ENCODE data around the gene ADAM12. TPM values are rescaled to one million over a fixed set of nuclear protein-coding genes. Genes with fewer than 3 reads are reported as not detected.

Gene ADAM12
- total RNA-seq, 2 experiments from 2014 or later, result 1.2 to 1.5 TPM

DNA sequence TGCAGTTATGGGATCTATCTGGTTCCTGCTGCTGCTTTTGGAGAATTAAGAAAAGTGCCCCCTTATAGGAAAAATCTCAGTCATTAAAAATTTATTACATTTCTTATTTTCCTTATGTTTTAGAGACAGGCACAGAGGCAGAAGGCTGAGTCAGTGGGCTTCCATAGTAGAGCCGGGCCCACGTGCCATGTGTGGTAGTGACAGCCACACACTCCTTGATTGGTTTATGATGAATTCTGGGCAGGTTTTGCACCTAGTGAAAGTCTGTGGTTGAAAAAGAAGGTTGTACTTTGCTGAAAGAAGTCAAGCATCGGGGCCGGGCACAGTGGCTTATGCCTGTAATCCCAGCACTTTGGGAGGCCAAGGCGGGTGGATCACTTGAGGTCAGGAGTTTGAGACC lies 382.0 kb downstream of the ADAM12 start:
- no peaks in the 10 kb centered on the region for H3K4me1 Mint-ChIP-seq (ENCODE audit: low read depth)

DNA sequence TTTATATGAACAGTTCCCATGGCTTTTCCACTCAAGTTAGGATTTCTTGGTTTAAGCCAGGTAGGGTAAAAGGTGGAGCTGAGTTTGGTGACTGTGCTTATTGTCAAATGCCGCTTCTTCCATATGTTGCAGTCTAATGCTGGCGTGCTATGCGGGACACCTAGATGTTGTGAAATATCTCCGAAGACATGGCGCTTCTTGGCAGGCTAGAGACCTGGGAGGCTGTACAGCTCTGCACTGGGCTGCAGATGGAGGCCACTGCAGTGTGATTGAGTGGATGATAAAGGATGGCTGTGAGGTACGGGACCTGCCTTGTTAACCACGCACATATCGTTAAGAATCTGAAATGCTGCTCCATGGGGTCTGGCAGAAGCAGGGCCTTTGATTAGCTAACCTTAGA lies 383.5 kb downstream of the ADAM12 start:
- no peak for ATAC-seq (ENCODE audit: poor library complexity)
- no peak overlapping the region for H3K27ac Mint-ChIP-seq

More for the DNA sequence above, 382.0 kb downstream of the ADAM12 start:
- Histone ChIP-seq H3K27me3 (ENCODE audit: control insufficient read depth in 1 of 2, insufficient read depth in 2 of 2, low read length in 2 of 2) (peaks cover 0 to 4% of the 10 kb centered on the region in 2 experiments), H3K9me3 (ENCODE audit: control insufficient read depth in 1 of 2, insufficient read depth in 1 of 2, low read length in 2 of 2) (no peaks in the 10 kb centered on the region), H3K27ac (ENCODE audit: low read depth in 1 of 2, low read length in 2 of 2) (no peak overlapping the region), H3K4me1 (ENCODE audit: insufficient read depth, low read length) (no peaks in the 10 kb centered on the region), H3K4me3 (ENCODE audit: low read length) (no peak overlapping the region), H3K36me3 (ENCODE audit: insufficient read depth, low read length) (no peaks in the 10 kb centered on the region)
- no peaks in the 10 kb centered on the region for H3K36me3 Mint-ChIP-seq (ENCODE audit: low read depth)
- ATAC-seq (ENCODE audit: poor library complexity) (no peak), DNase-seq (no peak)
- no peaks in the 10 kb centered on the region for H3K9me3 Mint-ChIP-seq
- no peak overlapping the region for H3K4me3 Mint-ChIP-seq
- ChIA-PET POLR2A (no interaction called here), CTCF (no interaction called here)
- peaks cover 4% of the 10 kb centered on the region for H3K27me3 Mint-ChIP-seq
- no peak overlapping the region for H3K27ac Mint-ChIP-seq
- TF ChIP-seq, protein P1, sequence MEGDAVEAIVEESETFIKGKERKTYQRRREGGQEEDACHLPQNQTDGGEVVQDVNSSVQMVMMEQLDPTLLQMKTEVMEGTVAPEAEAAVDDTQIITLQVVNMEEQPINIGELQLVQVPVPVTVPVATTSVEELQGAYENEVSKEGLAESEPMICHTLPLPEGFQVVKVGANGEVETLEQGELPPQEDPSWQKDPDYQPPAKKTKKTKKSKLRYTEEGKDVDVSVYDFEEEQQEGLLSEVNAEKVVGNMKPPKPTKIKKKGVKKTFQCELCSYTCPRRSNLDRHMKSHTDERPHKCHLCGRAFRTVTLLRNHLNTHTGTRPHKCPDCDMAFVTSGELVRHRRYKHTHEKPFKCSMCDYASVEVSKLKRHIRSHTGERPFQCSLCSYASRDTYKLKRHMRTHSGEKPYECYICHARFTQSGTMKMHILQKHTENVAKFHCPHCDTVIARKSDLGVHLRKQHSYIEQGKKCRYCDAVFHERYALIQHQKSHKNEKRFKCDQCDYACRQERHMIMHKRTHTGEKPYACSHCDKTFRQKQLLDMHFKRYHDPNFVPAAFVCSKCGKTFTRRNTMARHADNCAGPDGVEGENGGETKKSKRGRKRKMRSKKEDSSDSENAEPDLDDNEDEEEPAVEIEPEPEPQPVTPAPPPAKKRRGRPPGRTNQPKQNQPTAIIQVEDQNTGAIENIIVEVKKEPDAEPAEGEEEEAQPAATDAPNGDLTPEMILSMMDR (IDR thresholded peaks at IDR 0.05), result no peak
- intact Hi-C loops (cut with DNase I, micrococcal nuclease), result no loop called here

DNA sequence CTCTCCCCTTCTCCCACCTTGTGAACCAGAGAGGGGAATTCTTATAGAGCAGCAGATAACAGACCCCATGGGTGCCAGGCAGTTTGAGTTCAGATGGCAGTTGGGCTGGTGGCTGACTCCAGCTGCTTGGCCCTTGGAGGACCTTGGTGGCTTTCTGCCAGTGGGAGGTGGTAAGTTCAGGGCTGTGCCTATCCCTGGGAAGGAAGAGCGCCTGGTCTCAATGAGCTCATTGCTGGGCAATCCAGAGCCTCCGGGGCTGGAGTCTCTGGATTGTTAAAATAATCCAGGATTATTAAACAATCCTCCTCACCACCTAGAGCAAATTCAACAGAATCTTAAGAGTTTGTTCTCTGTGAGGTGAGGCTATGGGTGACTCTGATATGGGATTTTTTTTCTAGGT lies 386.7 kb downstream of the ADAM12 start:
- CTCF ChIA-PET, result no interaction called here
- TF ChIP-seq, protein P1 (IDR thresholded peaks at IDR 0.05), result no peak
- Mint-ChIP-seq H3K27ac (no peak overlapping the region), H3K9me3 (no peaks in the 10 kb centered on the region), H3K27me3 (peaks cover 11% of the 10 kb centered on the region), H3K4me3 (no peak overlapping the region), H3K4me1 (ENCODE audit: low read depth) (no peaks in the 10 kb centered on the region), H3K36me3 (ENCODE audit: low read depth) (no peaks in the 10 kb centered on the region)
- Histone ChIP-seq H3K27ac (ENCODE audit: low read depth in 1 of 2, low read length in 2 of 2) (no peak overlapping the region), H3K27me3 (ENCODE audit: control insufficient read depth in 1 of 2, insufficient read depth in 2 of 2, low read length in 2 of 2) (no peaks in the 10 kb centered on the region), H3K4me1 (ENCODE audit: insufficient read depth, low read length) (no peaks in the 10 kb centered on the region), H3K4me3 (ENCODE audit: low read length) (no peak overlapping the region), H3K36me3 (ENCODE audit: insufficient read depth, low read length) (no peaks in the 10 kb centered on the region), H3K9me3 (ENCODE audit: control insufficient read depth in 1 of 2, insufficient read depth in 1 of 2, low read length in 2 of 2) (no peaks in the 10 kb centered on the region)
- intact Hi-C loops (cut with DNase I, micrococcal nuclease), result no loop called here
- POLR2A ChIA-PET, result no interaction called here
- ATAC-seq (ENCODE audit: poor library complexity), result no peak
- DNase-seq, result no peak

More for the DNA sequence above, 383.5 kb downstream of the ADAM12 start:
- Mint-ChIP-seq H3K4me1 (ENCODE audit: low read depth) (no peaks in the 10 kb centered on the region), H3K9me3 (no peaks in the 10 kb centered on the region), H3K27me3 (peaks cover 11% of the 10 kb centered on the region), H3K36me3 (ENCODE audit: low read depth) (no peaks in the 10 kb centered on the region), H3K4me3 (no peak overlapping the region)
- no peaks in the 10 kb centered on the region for H3K4me1 ChIP-seq (ENCODE audit: insufficient read depth, low read length)
- ChIA-PET POLR2A (no interaction called here), CTCF (no interaction called here)
- DNase-seq, result no peak
- H3K4me3 ChIP-seq (ENCODE audit: low read length), result no peak overlapping the region
- no peaks in the 10 kb centered on the region for H3K36me3 ChIP-seq (ENCODE audit: insufficient read depth, low read length)
- no peaks in the 10 kb centered on the region for H3K9me3 ChIP-seq (ENCODE audit: control insufficient read depth in 1 of 2, insufficient read depth in 1 of 2, low read length in 2 of 2)
- TF ChIP-seq, protein P1 (IDR thresholded peaks at IDR 0.05), result no peak
- intact Hi-C loops (cut with DNase I, micrococcal nuclease), result no loop called here
- H3K27me3 ChIP-seq (ENCODE audit: control insufficient read depth in 1 of 2, insufficient read depth in 2 of 2, low read length in 2 of 2), result peaks cover 0 to 4% of the 10 kb centered on the region in 2 experiments
- no peak overlapping the region for H3K27ac ChIP-seq (ENCODE audit: low read depth in 1 of 2, low read length in 2 of 2)

Data from CD4-positive, alpha-beta T cell (primary cell).